Psoas muscle (tissue), 8 donors: ENCODE results near the gene BCDIN3D. TPM values are rescaled to one million over a fixed set of nuclear protein-coding genes. Genes with fewer than 3 reads are reported as not detected.
A peak's percentile ranks its signal among the peaks of the same experiment; 100 is the strongest.

Experiments
- ATAC-seq, 4 donors: fragments of 200-7000 bp; cut with Tn5 transposase; one replicate each; pipeline ENCODE4 v1.9.1; 2020; ENCODE audit warnings: moderate library complexity in 3 of 4, mild to moderate bottlenecking in 2 of 4
- DNase-seq, 2 donors: peaks; one replicate each; pipeline ENCODE4 v3.0.0-alpha.2; 2020
- H3K27ac ChIP-seq: fragments of 200-600 bp; one replicate; pipeline ENCODE4 v1.8.0; 2022
- H3K27me3 ChIP-seq, 3 donors: fragments of 200-600 bp in 1 of 3; one replicate each; pipeline versions ENCODE4 v1.6.1 to v1.8.0; 2013 to 2022; ENCODE audit warnings: low read length in 2 of 3, mild to moderate bottlenecking in 2 of 3, moderate library complexity in 1 of 3; ENCODE audit not compliant: insufficient read depth in 3 of 3
- H3K36me3 ChIP-seq, 2 donors: fragments of 200-600 bp in 1 of 2; one replicate each; pipeline versions ENCODE4 v1.6.1 to v1.8.0; 2013 to 2022; ENCODE audit warnings: low read depth in 1 of 2, mild to moderate bottlenecking in 1 of 2, moderate library complexity in 1 of 2; ENCODE audit not compliant: insufficient read depth in 1 of 2
- H3K4me1 ChIP-seq: fragments of 200-600 bp; one replicate; pipeline ENCODE4 v1.8.0; 2022
- H3K4me3 ChIP-seq: fragments of 200-600 bp; one replicate; pipeline ENCODE4 v1.8.0; 2022; ENCODE audit warnings: mild to moderate bottlenecking
- H3K9me3 ChIP-seq: fragments of 200-600 bp; one replicate; pipeline ENCODE4 v1.8.0; 2022
- WGBS, 3 donors: extraction: QIAGEN DNeasy Blood & Tissue Kit; methylation state at CpG; one replicate each; pipeline versions ENCODE4 v1.1.6 to v1.1.7; 2013; 5-methylcytosine and 5-hydroxymethylcytosine counted together
- intact Hi-C, 2 donors: fragments of 100-400 bp; cut with DNase I; formaldehyde crosslinking; loops; one replicate each; pipeline versions ENCODE4 v1.11.0 to v1.14.2; 2022
- polyA plus RNA-seq, 3 donors: library from polyadenylated mRNA; stranded (reverse); fragments of 200-250 nt; gene quantifications; one replicate each; pipeline ENCODE4 v1.2.3, GENCODE V29; 2013
- total RNA-seq, 4 donors: library from RNA; stranded (reverse); fragmentation: NEBNext Ultra II Directional in 2 of 4; extraction: Animal tissue kit (Norgen Biotek cat#: 25700) in 2 of 4; gene quantifications; one replicate each; pipeline versions ENCODE4 v1.2.1 to v1.2.4, GENCODE V29; 2021 to 2023
- TF ChIP-seq, protein P1 (sequence below): fragments of 200-600 bp; IDR thresholded peaks from one replicate; pipeline ENCODE4 v1.8.0; 2022; ENCODE audit warnings: antibody characterized with exemption
- donor health status: healthy with polysubstance abuse.
- donor health status: DM: no; HTN: no; CAD: no; lungs with moderate emphysema.
- donor health status: Bipolar disorder and iron deficiency.
- donor health status: healthy.
- donor health status: DM: yes; HTN: yes; CAD: no.
- donor health status: DM: no; HTN: no; CAD: no.
- donor health status: DM: no; HTN: no; CAD: no.
- donor health status: DM: yes; HTN: yes; CAD: no.

BCDIN3D gene
- total and polyA plus RNA-seq, 7 donors = 1.6 to 9.0 (median 3.1) TPM

DNA sequence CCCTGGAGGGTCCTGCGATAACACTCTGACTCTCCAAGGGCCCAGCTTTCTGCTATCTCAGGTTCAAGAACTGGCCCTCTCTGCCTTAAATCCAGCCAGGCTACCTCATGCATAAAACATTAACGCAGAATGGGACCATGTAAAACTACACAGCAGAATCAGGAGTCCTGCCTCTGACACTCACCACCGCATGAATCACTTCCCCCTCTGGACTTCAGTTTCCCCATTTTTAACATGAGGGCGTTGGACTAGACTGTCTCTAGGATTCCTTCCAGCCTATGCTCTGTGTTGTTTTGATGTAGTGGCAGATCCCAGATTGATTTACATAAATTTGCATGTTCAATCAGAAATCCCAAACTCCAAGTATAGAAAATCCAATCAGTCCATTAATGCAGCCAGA is 18.0 kb downstream of the BCDIN3D start:
- TF ChIP-seq, protein P1, sequence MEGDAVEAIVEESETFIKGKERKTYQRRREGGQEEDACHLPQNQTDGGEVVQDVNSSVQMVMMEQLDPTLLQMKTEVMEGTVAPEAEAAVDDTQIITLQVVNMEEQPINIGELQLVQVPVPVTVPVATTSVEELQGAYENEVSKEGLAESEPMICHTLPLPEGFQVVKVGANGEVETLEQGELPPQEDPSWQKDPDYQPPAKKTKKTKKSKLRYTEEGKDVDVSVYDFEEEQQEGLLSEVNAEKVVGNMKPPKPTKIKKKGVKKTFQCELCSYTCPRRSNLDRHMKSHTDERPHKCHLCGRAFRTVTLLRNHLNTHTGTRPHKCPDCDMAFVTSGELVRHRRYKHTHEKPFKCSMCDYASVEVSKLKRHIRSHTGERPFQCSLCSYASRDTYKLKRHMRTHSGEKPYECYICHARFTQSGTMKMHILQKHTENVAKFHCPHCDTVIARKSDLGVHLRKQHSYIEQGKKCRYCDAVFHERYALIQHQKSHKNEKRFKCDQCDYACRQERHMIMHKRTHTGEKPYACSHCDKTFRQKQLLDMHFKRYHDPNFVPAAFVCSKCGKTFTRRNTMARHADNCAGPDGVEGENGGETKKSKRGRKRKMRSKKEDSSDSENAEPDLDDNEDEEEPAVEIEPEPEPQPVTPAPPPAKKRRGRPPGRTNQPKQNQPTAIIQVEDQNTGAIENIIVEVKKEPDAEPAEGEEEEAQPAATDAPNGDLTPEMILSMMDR = no peak
- Histone ChIP-seq H3K4me1 (peaks cover 51% of the 10 kb centered on the region), H3K36me3 (peaks cover 0 to 5% of the 10 kb centered on the region in 2 donors), H3K4me3 (peak overlapping the region; percentile 91), H3K9me3 (no peaks in the 10 kb centered on the region), H3K27me3 (no peaks in the 10 kb centered on the region), H3K27ac (peak overlapping the region; percentile 78)
- intact Hi-C loops = no loop called here
- 51 to 69% (median 57%) methylated on average over 4 of the region's 4 CpGs for WGBS, 3 donors
- DNase-seq = no peak
- no peak for ATAC-seq

DNA sequence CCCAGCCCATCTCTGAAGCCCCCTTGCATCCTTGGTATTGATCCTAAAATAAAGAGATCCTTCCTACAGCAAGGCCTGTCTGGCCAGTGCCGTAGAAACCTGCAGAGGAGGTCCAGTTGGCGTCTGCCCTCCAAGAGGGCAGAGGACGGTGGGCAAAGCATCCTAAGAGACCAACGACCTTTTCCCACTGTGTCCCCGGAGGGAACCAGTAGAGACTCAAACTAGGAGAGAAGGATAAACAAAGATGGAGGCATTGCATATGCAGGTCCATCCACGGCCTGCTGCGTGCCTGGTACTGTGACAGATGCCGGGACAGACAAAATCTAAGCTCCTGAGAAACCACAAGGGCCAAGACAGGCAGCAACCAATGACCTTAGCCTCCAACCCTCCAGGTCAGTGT is 18.5 kb downstream of the BCDIN3D start:
- WGBS, 3 donors = 67 to 83% (median 72%) methylated on average over 8 of the region's 8 CpGs
- ATAC-seq (no peak), DNase-seq (no peak)
- Histone ChIP-seq H3K4me3 (no peak overlapping the region), H3K36me3 (peaks cover 0 to 5% of the 10 kb centered on the region in 2 donors), H3K27ac (peak overlapping the region; percentile 78), H3K27me3 (no peaks in the 10 kb centered on the region), H3K4me1 (peaks cover 51% of the 10 kb centered on the region), H3K9me3 (no peaks in the 10 kb centered on the region)
- intact Hi-C loops = no loop called here
- TF ChIP-seq, protein P1 = no peak

DNA sequence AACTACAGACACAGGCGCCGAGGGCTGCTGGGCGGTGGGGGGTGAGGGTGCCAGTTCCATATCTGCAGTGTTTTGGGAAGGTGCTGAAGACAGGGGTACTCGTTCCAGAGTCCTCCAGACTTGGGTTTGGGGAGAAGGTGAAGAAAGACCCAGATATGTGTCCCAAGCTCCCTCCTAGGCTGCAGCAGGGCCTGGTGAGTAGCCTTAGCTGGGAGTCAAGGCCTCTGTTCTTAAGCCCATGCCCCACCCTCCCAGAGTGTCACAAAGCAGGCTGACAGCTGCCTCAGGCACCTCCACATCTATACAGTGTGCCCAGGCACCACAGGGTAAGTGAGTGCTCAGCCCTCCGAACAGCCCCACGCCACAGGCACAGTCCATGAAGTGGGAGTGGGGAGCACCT is 19.0 kb downstream of the BCDIN3D start:
- 81 to 90% (median 83%) methylated on average over 6 of the region's 6 CpGs for WGBS, 3 donors
- TF ChIP-seq, protein P1 = no peak
- Histone ChIP-seq H3K27me3 (no peaks in the 10 kb centered on the region), H3K36me3 (peaks cover 0 to 5% of the 10 kb centered on the region in 2 donors), H3K4me3 (no peak overlapping the region), H3K4me1 (peaks cover 47% of the 10 kb centered on the region), H3K9me3 (no peaks in the 10 kb centered on the region), H3K27ac (peak overlapping the region; percentile 78)
- intact Hi-C loops = no loop called here
- no peak for ATAC-seq
- no peak for DNase-seq

DNA sequence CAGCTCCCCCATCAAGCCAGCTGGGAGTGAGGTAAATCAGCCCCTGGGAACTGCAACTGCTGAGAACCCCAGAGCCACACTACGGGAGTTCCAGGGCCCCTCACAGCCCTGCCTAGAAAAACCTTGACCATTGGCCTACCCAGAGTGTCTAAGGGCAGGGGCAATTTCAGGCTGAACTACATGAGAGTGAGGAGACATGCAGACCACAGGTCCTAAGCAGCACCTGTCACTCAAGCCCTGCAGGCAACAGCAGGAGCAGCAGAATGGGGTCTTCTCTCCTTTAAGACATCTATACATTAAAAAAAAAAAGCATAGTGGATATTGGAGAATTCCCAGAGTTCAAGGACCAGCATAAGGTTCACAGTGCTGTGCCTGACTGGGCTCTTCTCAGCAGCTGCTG is 19.6 kb downstream of the BCDIN3D start:
- Histone ChIP-seq H3K27me3 (no peaks in the 10 kb centered on the region), H3K27ac (no peak overlapping the region), H3K36me3 (peaks cover 0 to 5% of the 10 kb centered on the region in 2 donors), H3K4me1 (peaks cover 45% of the 10 kb centered on the region), H3K9me3 (no peaks in the 10 kb centered on the region), H3K4me3 (no peak overlapping the region)
- TF ChIP-seq, protein P1 = no peak
- no peak for ATAC-seq
- WGBS, 3 donors = 65 to 100% (median 67%) methylated on average over 1 of the region's 1 CpG
- intact Hi-C loops = no loop called here
- DNase-seq = no peak
